MM.1S (cell line): ENCODE results near the gene SOST.

Source experiments
- DNase-seq: peaks from one replicate; pipeline ENCODE4 v3.0.0-alpha.2; 2015
- H2AFZ ChIP-seq: fragments of 300-600 bp; sonication (generic); 2 replicates; pipeline ENCODE4 v1.6.0; 2016; ENCODE audit warnings: antibody characterized with exemption, low read length
- H3F3A ChIP-seq: fragments of 300-600 bp; sonication (generic); 2 replicates; pipeline ENCODE4 v1.6.1; 2016; ENCODE audit warnings: mild to moderate bottlenecking, antibody characterized with exemption, low read length, moderate library complexity, mixed read lengths; ENCODE audit not compliant: insufficient read depth
- H3K27ac ChIP-seq: fragments of 300-600 bp; sonication (generic); 2 replicates; pipeline ENCODE4 v1.5.1; 2016; ENCODE audit warnings: mild to moderate bottlenecking, low read length
- H3K27me3 ChIP-seq: fragments of 300-600 bp; sonication (generic); replicated peaks from 2 replicates; pipeline ENCODE4 v1.6.0; 2016; ENCODE audit warnings: low read length; ENCODE audit not compliant: insufficient read depth
- H3K36me3 ChIP-seq: fragments of 300-600 bp; sonication (generic); replicated peaks from 2 replicates; pipeline ENCODE4 v1.6.1; 2016; ENCODE audit warnings: mild to moderate bottlenecking, low read length, mixed read lengths; ENCODE audit not compliant: insufficient read depth
- H3K4me1 ChIP-seq: fragments of 300-600 bp; sonication (generic); 2 replicates; pipeline ENCODE4 v1.6.1; 2016; ENCODE audit warnings: low read length, mixed read lengths
- H3K4me2 ChIP-seq: fragments of 300-600 bp; sonication (generic); 2 replicates; pipeline ENCODE4 v1.6.0; 2016; ENCODE audit warnings: low read depth, low read length
- H3K4me3 ChIP-seq: fragments of 300-600 bp; sonication (generic); 2 replicates; pipeline ENCODE4 v1.5.1; 2016; ENCODE audit warnings: low read length, mixed read lengths
- H3K79me2 ChIP-seq: fragments of 300-600 bp; sonication (generic); 2 replicates; pipeline ENCODE4 v1.6.1; 2016; ENCODE audit warnings: mixed run types, low read length, mixed read lengths
- H3K9ac ChIP-seq: fragments of 300-600 bp; sonication (generic); 2 replicates; pipeline ENCODE4 v1.6.1; 2016; ENCODE audit warnings: low read length, mixed read lengths
- H3K9me2 ChIP-seq: fragments of 300-600 bp; sonication (generic); replicated peaks from 2 replicates; pipeline ENCODE4 v1.6.1; 2016; ENCODE audit warnings: mild to moderate bottlenecking, low read length, mixed read lengths; ENCODE audit not compliant: insufficient read depth
- H3K9me3 ChIP-seq: fragments of 300-600 bp; sonication (generic); replicated peaks from 2 replicates; pipeline ENCODE4 v1.6.1; 2016; ENCODE audit warnings: mild to moderate bottlenecking, low read length, mixed read lengths; ENCODE audit not compliant: insufficient read depth
- H4K20me1 ChIP-seq: fragments of 300-600 bp; sonication (generic); 2 replicates; pipeline ENCODE4 v1.6.1; 2016; ENCODE audit warnings: mild to moderate bottlenecking, low read length, moderate library complexity, mixed read lengths; ENCODE audit not compliant: insufficient read depth
- EZH2 ChIP-seq: fragments of 300-600 bp; sonication (generic); optimal IDR thresholded peaks from 2 replicates; pipeline ENCODE3; 2017; ENCODE audit warnings: low read depth, mild to moderate bottlenecking, antibody characterized with exemption, low read length, mixed read lengths
- EZH2phosphoT487 ChIP-seq: fragments of 300-600 bp; sonication (generic); IDR thresholded peaks from 2 replicates; pipeline ENCODE4 v1.6.1; 2018; ENCODE audit warnings: antibody characterized with exemption, low read length
- TF ChIP-seq, protein P1 (sequence below): fragments of 300-600 bp; sonication (generic); IDR thresholded peaks from 2 replicates; pipeline ENCODE4 v1.5.1; 2016; ENCODE audit warnings: antibody characterized with exemption, low read length, mixed read lengths

SOST gene

GRCh38 chr17:43720311-43721060 lies 38.1 kb downstream of the SOST start:
- no peaks in the 10 kb centered on the region for H4K20me1 ChIP-seq
- TF ChIP-seq EZH2 (no peak), EZH2phosphoT487 (no peak)
- TF ChIP-seq, protein P1, sequence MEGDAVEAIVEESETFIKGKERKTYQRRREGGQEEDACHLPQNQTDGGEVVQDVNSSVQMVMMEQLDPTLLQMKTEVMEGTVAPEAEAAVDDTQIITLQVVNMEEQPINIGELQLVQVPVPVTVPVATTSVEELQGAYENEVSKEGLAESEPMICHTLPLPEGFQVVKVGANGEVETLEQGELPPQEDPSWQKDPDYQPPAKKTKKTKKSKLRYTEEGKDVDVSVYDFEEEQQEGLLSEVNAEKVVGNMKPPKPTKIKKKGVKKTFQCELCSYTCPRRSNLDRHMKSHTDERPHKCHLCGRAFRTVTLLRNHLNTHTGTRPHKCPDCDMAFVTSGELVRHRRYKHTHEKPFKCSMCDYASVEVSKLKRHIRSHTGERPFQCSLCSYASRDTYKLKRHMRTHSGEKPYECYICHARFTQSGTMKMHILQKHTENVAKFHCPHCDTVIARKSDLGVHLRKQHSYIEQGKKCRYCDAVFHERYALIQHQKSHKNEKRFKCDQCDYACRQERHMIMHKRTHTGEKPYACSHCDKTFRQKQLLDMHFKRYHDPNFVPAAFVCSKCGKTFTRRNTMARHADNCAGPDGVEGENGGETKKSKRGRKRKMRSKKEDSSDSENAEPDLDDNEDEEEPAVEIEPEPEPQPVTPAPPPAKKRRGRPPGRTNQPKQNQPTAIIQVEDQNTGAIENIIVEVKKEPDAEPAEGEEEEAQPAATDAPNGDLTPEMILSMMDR = no peak
- no peak overlapping the region for H3K27ac ChIP-seq
- H3K27me3 ChIP-seq = peaks cover 64% of the 10 kb centered on the region
- peak; percentile 57 for DNase-seq
- H3K79me2 ChIP-seq = no peaks in the 10 kb centered on the region
- no peaks in the 10 kb centered on the region for H3F3A ChIP-seq
- H3K9me2 ChIP-seq = no peaks in the 10 kb centered on the region
- no peaks in the 10 kb centered on the region for H3K9me3 ChIP-seq
- H3K4me3 ChIP-seq = peak overlapping the region; percentile 77
- H3K9ac ChIP-seq = peak overlapping the region; percentile 50
- peak overlapping the region; percentile 81 for H2AFZ ChIP-seq
- peak overlapping the region; percentile 81 for H3K4me2 ChIP-seq
- H3K36me3 ChIP-seq = no peaks in the 10 kb centered on the region
- peaks cover 5% of the 10 kb centered on the region for H3K4me1 ChIP-seq

GRCh38 chr17:43719578-43719977 lies 39.0 kb downstream of the SOST start:
- DNase-seq = no peak
- no peaks in the 10 kb centered on the region for H3K9me2 ChIP-seq
- no peak overlapping the region for H2AFZ ChIP-seq
- no peaks in the 10 kb centered on the region for H4K20me1 ChIP-seq
- no peaks in the 10 kb centered on the region for H3K36me3 ChIP-seq
- peaks cover 5% of the 10 kb centered on the region for H3K4me1 ChIP-seq
- no peaks in the 10 kb centered on the region for H3F3A ChIP-seq
- TF ChIP-seq EZH2 (no peak), EZH2phosphoT487 (no peak)
- TF ChIP-seq, protein P1 = no peak
- no peaks in the 10 kb centered on the region for H3K79me2 ChIP-seq
- H3K27me3 ChIP-seq = peaks cover 73% of the 10 kb centered on the region
- H3K27ac ChIP-seq = no peak overlapping the region
- H3K9me3 ChIP-seq = no peaks in the 10 kb centered on the region
- no peak overlapping the region for H3K9ac ChIP-seq
- no peak overlapping the region for H3K4me3 ChIP-seq
- H3K4me2 ChIP-seq = no peak overlapping the region

- Histone ChIP-seq H3K4me1 (peaks cover 5% of the 10 kb centered on the region), H3K4me3 (no peak overlapping the region), H4K20me1 (no peaks in the 10 kb centered on the region), H3K36me3 (no peaks in the 10 kb centered on the region), H3K9me3 (no peaks in the 10 kb centered on the region), H3K9ac (no peak overlapping the region), H3K79me2 (no peaks in the 10 kb centered on the region), H3K27me3 (peaks cover 83% of the 10 kb centered on the region), H3K4me2 (no peak overlapping the region), H3K27ac (no peak overlapping the region), H3F3A (no peaks in the 10 kb centered on the region), H3K9me2 (no peaks in the 10 kb centered on the region), H2AFZ (no peak overlapping the region)
- no peak for TF ChIP-seq EZH2
- TF ChIP-seq, protein P1 = no peak
- no peak for TF ChIP-seq EZH2phosphoT487
- no peak for DNase-seq
Observed at GRCh38 chr17:43718544-43718943, 40.0 kb downstream of the SOST start.
